ENCODE measurements around the gene IVL.

GRCh38 chr1:152912471-152912870 lies 4.1 kb downstream of the IVL start:
- no peak for TF ChIP-seq CTCF (IDR thresholded peaks at IDR 0.05)
- TF ChIP-seq POLR2A (IDR thresholded peaks at IDR 0.05) = no peak
